Measurements from ENCODE around the gene DMBT1.

- TF ChIP-seq, protein P1, sequence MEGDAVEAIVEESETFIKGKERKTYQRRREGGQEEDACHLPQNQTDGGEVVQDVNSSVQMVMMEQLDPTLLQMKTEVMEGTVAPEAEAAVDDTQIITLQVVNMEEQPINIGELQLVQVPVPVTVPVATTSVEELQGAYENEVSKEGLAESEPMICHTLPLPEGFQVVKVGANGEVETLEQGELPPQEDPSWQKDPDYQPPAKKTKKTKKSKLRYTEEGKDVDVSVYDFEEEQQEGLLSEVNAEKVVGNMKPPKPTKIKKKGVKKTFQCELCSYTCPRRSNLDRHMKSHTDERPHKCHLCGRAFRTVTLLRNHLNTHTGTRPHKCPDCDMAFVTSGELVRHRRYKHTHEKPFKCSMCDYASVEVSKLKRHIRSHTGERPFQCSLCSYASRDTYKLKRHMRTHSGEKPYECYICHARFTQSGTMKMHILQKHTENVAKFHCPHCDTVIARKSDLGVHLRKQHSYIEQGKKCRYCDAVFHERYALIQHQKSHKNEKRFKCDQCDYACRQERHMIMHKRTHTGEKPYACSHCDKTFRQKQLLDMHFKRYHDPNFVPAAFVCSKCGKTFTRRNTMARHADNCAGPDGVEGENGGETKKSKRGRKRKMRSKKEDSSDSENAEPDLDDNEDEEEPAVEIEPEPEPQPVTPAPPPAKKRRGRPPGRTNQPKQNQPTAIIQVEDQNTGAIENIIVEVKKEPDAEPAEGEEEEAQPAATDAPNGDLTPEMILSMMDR (IDR thresholded peaks at IDR 0.05) = no peak
- no peak for TF ChIP-seq POLR2A (IDR thresholded peaks at IDR 0.05)
These were observed 95.2 kb downstream of the DMBT1 start for GRCh38 chr10:122655524-122656307.
